Measurements from ENCODE around the gene VAV1. TPM values are rescaled to one million over a fixed set of nuclear protein-coding genes. Genes with fewer than 3 reads are reported as not detected.
"Not testable (repeated sequence)": the region's sequence is repeated elsewhere in the genome, so short reads cannot be mapped to it uniquely, and the experiment has no call there.

VAV1 gene
- total RNA-seq, 1 experiment from 2014 or later, result not detected

- DNase-seq, result no peak
- Histone ChIP-seq H3K36me3 (ENCODE audit: control insufficient read depth, insufficient read depth, low read length) (peaks cover 2% of the 10 kb centered on the region; the same call in 1 of the 2 replicates), H3K4me1 (peaks cover 8% of the 10 kb centered on the region), H3K27me3 (replicated peaks; ENCODE audit: control insufficient read depth, insufficient read depth, low read length) (no peaks in the 10 kb centered on the region), H3K9me3 (no peaks in the 10 kb centered on the region), H3K4me3 (ENCODE audit: low read depth, low read length) (no peak overlapping the region)
- no TSS peak for BruUV-seq (replicated peaks)
- Mint-ChIP-seq H3K4me3 (ENCODE audit: unreplicated experiment) (no peak overlapping the region), H3K27me3 (ENCODE audit: insufficient read depth, unreplicated experiment) (no peaks in the 10 kb centered on the region), H3K9me3 (ENCODE audit: unreplicated experiment) (no peaks in the 10 kb centered on the region), H3K4me1 (ENCODE audit: low read depth, unreplicated experiment) (no peaks in the 10 kb centered on the region), H3K36me3 (ENCODE audit: insufficient read depth, unreplicated experiment) (peaks cover 55% of the 10 kb centered on the region), H3K27ac (ENCODE audit: unreplicated experiment) (no peak overlapping the region)
- intact Hi-C loops (cut with micrococcal nuclease; ENCODE audit: unreplicated experiment), result no loop called here
- CTCF ChIA-PET, result no interaction called here
- TF ChIP-seq CTCF (IDR thresholded peaks at IDR 0.05; ENCODE audit: insufficient read depth in 1 of 2, low read depth in 1 of 2, low read length in 1 of 2, severe bottlenecking in 1 of 2, unreplicated experiment in 1 of 2), result no peak
- POLR2A ChIA-PET, result interaction anchor here (1.0 kb wide), 1 partner anchor 8 kb away, joined by 4 read pairs; no protein-coding TSS in a partner anchor
Observed at GRCh38 chr19:6760606-6761005, 11.9 kb upstream of the VAV1 start.

GRCh38 chr19:6761053-6761676 is 11.3 kb upstream of the VAV1 start:
- H3K4me3 Mint-ChIP-seq (ENCODE audit: unreplicated experiment), result no peak overlapping the region

GRCh38 chr19:6762253-6762797 is 10.2 kb upstream of the VAV1 start:
- not testable (repeated sequence) for DNase-seq

More at GRCh38 chr19:6761053-6761676, 11.3 kb upstream of the VAV1 start:
- POLR2A ChIA-PET, result interaction anchor here (1.0 kb wide), 1 partner anchor 9 kb away, joined by 4 read pairs; no protein-coding TSS in a partner anchor
- no TSS peak for BruUV-seq (replicated peaks)
- Histone ChIP-seq H3K27me3 (replicated peaks; ENCODE audit: control insufficient read depth, insufficient read depth, low read length) (no peaks in the 10 kb centered on the region), H3K36me3 (ENCODE audit: control insufficient read depth, insufficient read depth, low read length) (peaks cover 2% of the 10 kb centered on the region; the same call in 1 of the 2 replicates), H3K9me3 (no peaks in the 10 kb centered on the region), H3K4me1 (peaks cover 10% of the 10 kb centered on the region), H3K4me3 (ENCODE audit: low read depth, low read length) (no peak overlapping the region)
- peak; percentile 53 to 58 for DNase-seq
- Mint-ChIP-seq H3K36me3 (ENCODE audit: insufficient read depth, unreplicated experiment) (peaks cover 60% of the 10 kb centered on the region), H3K27me3 (ENCODE audit: insufficient read depth, unreplicated experiment) (no peaks in the 10 kb centered on the region), H3K4me1 (ENCODE audit: low read depth, unreplicated experiment) (peaks cover 3% of the 10 kb centered on the region), H3K9me3 (ENCODE audit: unreplicated experiment) (no peaks in the 10 kb centered on the region), H3K27ac (ENCODE audit: unreplicated experiment) (no peak overlapping the region)
- CTCF ChIA-PET, result no interaction called here
- no peak for TF ChIP-seq CTCF (IDR thresholded peaks at IDR 0.05; ENCODE audit: insufficient read depth in 1 of 2, low read depth in 1 of 2, low read length in 1 of 2, severe bottlenecking in 1 of 2, unreplicated experiment in 1 of 2)
- intact Hi-C loops (cut with micrococcal nuclease; ENCODE audit: unreplicated experiment), result no loop called here

More at GRCh38 chr19:6762253-6762797, 10.2 kb upstream of the VAV1 start:
- H3K4me1 ChIP-seq; H3K9me3 Mint-ChIP-seq (ENCODE audit: unreplicated experiment); H3K9me3 ChIP-seq; BruUV-seq (replicated peaks); POLR2A ChIA-PET; intact Hi-C loops (cut with micrococcal nuclease; ENCODE audit: unreplicated experiment); CTCF ChIA-PET; H3K4me3 ChIP-seq (ENCODE audit: low read depth, low read length); H3K27me3 Mint-ChIP-seq (ENCODE audit: insufficient read depth, unreplicated experiment); H3K27ac Mint-ChIP-seq (ENCODE audit: unreplicated experiment); H3K36me3 ChIP-seq (ENCODE audit: control insufficient read depth, insufficient read depth, low read length); H3K27me3 ChIP-seq (replicated peaks; ENCODE audit: control insufficient read depth, insufficient read depth, low read length); H3K4me3 Mint-ChIP-seq (ENCODE audit: unreplicated experiment): not testable (repeated sequence)
- Mint-ChIP-seq H3K4me1 (ENCODE audit: low read depth, unreplicated experiment) (peaks cover 10% of the 10 kb centered on the region), H3K36me3 (ENCODE audit: insufficient read depth, unreplicated experiment) (peaks cover 66% of the 10 kb centered on the region)

Measured in Caco-2 (cell line).